ENCODE results near the gene GADD45A.
"Not testable (repeated sequence)": the region's sequence is repeated elsewhere in the genome, so short reads cannot be mapped to it uniquely, and the experiment has no call there.

The GADD45A gene

DNA sequence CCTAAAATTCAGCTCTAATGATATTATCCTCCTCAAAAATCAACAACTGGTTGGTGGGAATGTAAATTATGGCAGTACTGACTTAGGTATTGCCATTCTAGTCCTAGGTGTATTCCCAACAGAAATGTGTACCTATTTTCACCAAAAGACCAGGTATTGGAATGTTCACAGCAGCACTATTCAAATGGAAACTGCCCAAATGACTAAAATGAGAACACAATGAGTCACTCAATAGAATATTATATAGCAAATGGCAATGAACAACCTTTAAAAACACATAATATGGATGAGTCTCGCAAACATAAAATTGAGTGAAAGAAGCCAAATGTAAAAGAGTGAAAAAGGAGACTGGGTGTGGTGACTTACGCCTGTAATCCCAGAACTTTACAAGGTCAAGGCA, 44.9 kb downstream of the GADD45A start:
- no peak for DNase-seq
- H3K27me3 ChIP-seq (replicated peaks) = no peaks in the 10 kb centered on the region
- no peak overlapping the region for H3K27ac ChIP-seq
- peaks cover 2% of the 10 kb centered on the region for H3K36me3 ChIP-seq (replicated peaks)
- no peak for TF ChIP-seq CTCF (IDR thresholded peaks at IDR 0.05; ENCODE audit: low read depth, low read length, missing control alignments)
- in situ Hi-C loops (cut with HindIII; ENCODE audit: low pct_ligation_motif_present, low sequenced_read_pairs) = no loop called here
- no peak overlapping the region for H3K4me3 ChIP-seq (ENCODE audit: low read depth, low read length)

DNA sequence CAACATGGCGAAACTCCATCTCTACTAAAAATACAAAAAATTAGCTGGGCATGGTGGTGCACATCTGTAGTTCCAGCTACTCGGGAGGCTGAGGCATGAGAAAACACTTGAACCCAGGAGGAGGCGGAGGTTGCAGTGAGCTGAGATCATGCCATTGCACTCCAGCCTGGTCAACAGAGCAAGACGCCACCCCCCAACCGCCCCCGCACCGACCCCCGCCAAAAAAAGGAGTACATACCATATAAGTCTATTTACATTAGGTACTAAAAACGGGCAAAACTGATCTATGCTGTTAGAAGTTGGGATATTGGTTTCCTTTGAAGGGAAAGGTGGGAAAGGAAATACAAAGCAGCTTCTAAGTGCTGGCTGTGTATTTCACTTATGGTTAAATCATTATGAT, 45.3 kb downstream of the GADD45A start:
- H3K36me3 ChIP-seq (replicated peaks); H3K27me3 ChIP-seq (replicated peaks); H3K27ac ChIP-seq; DNase-seq; in situ Hi-C loops (cut with HindIII; ENCODE audit: low pct_ligation_motif_present, low sequenced_read_pairs); H3K4me3 ChIP-seq (ENCODE audit: low read depth, low read length): not testable (repeated sequence)

- in situ Hi-C loops (cut with HindIII; ENCODE audit: low pct_ligation_motif_present, low sequenced_read_pairs) = no loop called here
- Histone ChIP-seq H3K36me3 (replicated peaks) (peaks cover 2% of the 10 kb centered on the region), H3K27ac (no peak overlapping the region), H3K4me3 (ENCODE audit: low read depth, low read length) (no peak overlapping the region), H3K27me3 (replicated peaks) (no peaks in the 10 kb centered on the region)
- no peak for DNase-seq
- no peak for TF ChIP-seq CTCF (IDR thresholded peaks at IDR 0.05; ENCODE audit: low read depth, low read length, missing control alignments)
These were observed 46.3 kb downstream of the GADD45A start for GRCh38 chr1:67731322-67731721.

DNA sequence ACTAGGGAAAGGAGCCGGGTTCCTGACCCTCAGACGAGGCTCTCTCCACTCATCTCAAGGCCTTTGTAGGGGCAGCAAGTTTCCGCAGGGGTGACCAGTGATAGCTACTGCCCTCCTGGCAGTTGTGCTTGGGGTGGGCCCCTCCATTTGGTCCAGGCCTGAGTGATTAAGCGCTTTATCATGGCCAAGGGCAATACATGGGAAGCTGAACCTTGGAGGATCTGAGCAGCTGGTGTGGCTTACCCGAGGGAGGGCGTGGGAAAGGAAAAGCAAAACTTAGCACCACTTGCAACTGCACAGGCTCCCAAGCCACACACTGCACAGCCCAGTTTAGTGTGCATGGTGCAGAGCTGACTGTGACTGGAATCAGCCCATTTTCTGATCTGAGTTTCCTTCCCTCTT, 47.8 kb downstream of the GADD45A start:
- peak overlapping the region; percentile 92 for H3K27ac ChIP-seq
- DNase-seq = peak; percentile 96
- no peaks in the 10 kb centered on the region for H3K27me3 ChIP-seq (replicated peaks)
- peaks cover 2% of the 10 kb centered on the region for H3K36me3 ChIP-seq (replicated peaks)
- in situ Hi-C loops (cut with HindIII; ENCODE audit: low pct_ligation_motif_present, low sequenced_read_pairs) = no loop called here
- H3K4me3 ChIP-seq (ENCODE audit: low read depth, low read length) = no peak overlapping the region
- TF ChIP-seq CTCF (IDR thresholded peaks at IDR 0.05; ENCODE audit: low read depth, low read length, missing control alignments) = no peak

- Histone ChIP-seq H3K27me3 (replicated peaks) (no peaks in the 10 kb centered on the region), H3K27ac (peak overlapping the region; percentile 92), H3K4me3 (ENCODE audit: low read depth, low read length) (no peak overlapping the region), H3K36me3 (replicated peaks) (peaks cover 2% of the 10 kb centered on the region)
- in situ Hi-C loops (cut with HindIII; ENCODE audit: low pct_ligation_motif_present, low sequenced_read_pairs) = no loop called here
- no peak for DNase-seq
- TF ChIP-seq CTCF (IDR thresholded peaks at IDR 0.05; ENCODE audit: low read depth, low read length, missing control alignments) = no peak
These were observed 48.8 kb downstream of the GADD45A start for GRCh38 chr1:67733681-67734322.

DNA sequence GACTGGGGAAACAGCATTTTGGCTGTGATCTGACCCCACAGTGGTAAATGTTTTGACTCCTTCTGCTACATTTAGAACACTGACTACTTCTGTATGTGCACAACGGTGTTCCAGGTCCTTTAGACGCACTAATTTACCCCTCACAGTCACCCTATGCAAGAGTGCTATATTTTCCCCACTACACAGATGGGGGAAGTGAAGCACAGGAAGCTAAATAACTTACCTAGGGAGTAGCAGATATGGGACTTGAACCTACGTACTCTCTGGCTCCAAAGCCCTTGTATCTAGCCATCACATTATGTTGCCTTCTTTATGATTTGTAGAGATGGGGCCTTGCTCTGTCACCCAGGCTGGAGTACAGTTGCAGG, 49.3 kb downstream of the GADD45A start:
- TF ChIP-seq CTCF (IDR thresholded peaks at IDR 0.05; ENCODE audit: low read depth, low read length, missing control alignments) = no peak
- DNase-seq = no peak
- H3K27me3 ChIP-seq (replicated peaks) = no peaks in the 10 kb centered on the region
- peak overlapping the region; percentile 92 for H3K27ac ChIP-seq
- H3K4me3 ChIP-seq (ENCODE audit: low read depth, low read length) = no peak overlapping the region
- in situ Hi-C loops (cut with HindIII; ENCODE audit: low pct_ligation_motif_present, low sequenced_read_pairs) = no loop called here
- H3K36me3 ChIP-seq (replicated peaks) = peaks cover 3% of the 10 kb centered on the region

All from brain microvascular endothelial cell (primary cell).